HepG2 (cell line): Measurements from ENCODE around the gene PRKACG. TPM values are rescaled to one million over a fixed set of nuclear protein-coding genes. Genes with fewer than 3 reads are reported as not detected.
A peak's percentile ranks its signal among the peaks of the same experiment; 100 is the strongest.

Experiments
- ARNTL ChIP-seq: sonication (generic); formaldehyde crosslinking; IDR thresholded peaks from 2 replicates; pipeline ENCODE4 v1.4.0; 2020; ENCODE audit warnings: mild to moderate bottlenecking, missing genetic modification reagents
- BCL6 ChIP-seq: IDR thresholded peaks from 2 replicates; pipeline ENCODE4 v1.6.1; 2016; ENCODE audit warnings: missing genetic modification reagents, missing compliant biosample characterization
- CC2D1A ChIP-seq: sonication (generic); formaldehyde crosslinking; IDR thresholded peaks from 2 replicates; pipeline ENCODE4 v1.8.1; 2023; ENCODE audit warnings: mild to moderate bottlenecking, missing genetic modification reagents
- CEBPB ChIP-seq: IDR thresholded peaks from 2 replicates; pipeline ENCODE4 v1.6.1; 2011; ENCODE audit warnings: low read depth, low read length, improper control_type of control experiment, borderline replicate concordance
- E2F2 ChIP-seq: sonication (generic); formaldehyde crosslinking; IDR thresholded peaks from 2 replicates; pipeline ENCODE4 v1.4.0; 2020; ENCODE audit warnings: missing genetic modification reagents, borderline replicate concordance
- HHEX ChIP-seq: IDR thresholded peaks from 2 replicates; pipeline ENCODE4 v1.6.1; 2016; ENCODE audit warnings: control low read depth
- HNRNPK ChIP-seq: fragments of 200-400 bp; formaldehyde crosslinking; IDR thresholded peaks from 2 replicates; pipeline ENCODE4 v1.6.1; 2018; ENCODE audit warnings: low read length, low read depth, moderate library complexity, mild to moderate bottlenecking; ENCODE audit not compliant: poor library complexity, severe bottlenecking
- HOXA7 ChIP-seq: sonication (generic); formaldehyde crosslinking; IDR thresholded peaks from 2 replicates; pipeline ENCODE4 v1.8.1; 2022; ENCODE audit warnings: mild to moderate bottlenecking, missing genetic modification reagents, moderate library complexity
- KAT8 ChIP-seq: IDR thresholded peaks from 2 replicates; pipeline ENCODE4 v1.6.1; 2016; ENCODE audit warnings: missing genetic modification reagents, missing compliant biosample characterization
- REST ChIP-seq, 2 experiments: IDR thresholded peaks; 2 replicates each; pipeline ENCODE4 v1.6.1; 2011 to 2012; ENCODE audit warnings: low read length in 2 of 2, borderline replicate concordance in 1 of 2, low read depth in 1 of 2, mild to moderate bottlenecking in 1 of 2, moderate library complexity in 1 of 2
- RXRA ChIP-seq: sonication (generic); formaldehyde crosslinking; IDR thresholded peaks from 2 replicates; pipeline ENCODE4 v1.5.1; 2020; ENCODE audit warnings: missing genetic modification reagents
- SMARCC2 ChIP-seq: fragments of 450-650 bp; IDR thresholded peaks from 2 replicates; pipeline ENCODE4 v1.6.1; 2017; ENCODE audit warnings: antibody characterized with exemption, mild to moderate bottlenecking
- SP4 ChIP-seq: sonication (generic); formaldehyde crosslinking; IDR thresholded peaks from 2 replicates; pipeline ENCODE4 v1.8.1; 2023; ENCODE audit warnings: mild to moderate bottlenecking, missing genetic modification reagents
- TCF7 ChIP-seq: sonication (generic); IDR thresholded peaks from 2 replicates; pipeline ENCODE4 v1.6.1; 2016; ENCODE audit warnings: antibody characterized with exemption, low read depth
- ZBTB26 ChIP-seq: IDR thresholded peaks from 2 replicates; pipeline ENCODE4 v1.6.1; 2016; ENCODE audit warnings: missing compliant biosample characterization, missing genetic modification reagents, borderline replicate concordance
- ZIK1 ChIP-seq: sonication (generic); formaldehyde crosslinking; IDR thresholded peaks from 2 replicates; pipeline ENCODE4 v1.5.0; 2020; ENCODE audit warnings: mild to moderate bottlenecking, low read depth, missing genetic modification reagents, borderline replicate concordance
- ZNF18 ChIP-seq: sonication (generic); formaldehyde crosslinking; IDR thresholded peaks from 2 replicates; pipeline ENCODE4 v1.8.0; 2022; ENCODE audit warnings: mild to moderate bottlenecking, missing genetic modification reagents; ENCODE audit not compliant: insufficient replicate concordance
- ZNF274 ChIP-seq: sonication (generic); formaldehyde crosslinking; IDR thresholded peaks from 2 replicates; pipeline ENCODE4 v1.5.1; 2020; ENCODE audit warnings: mild to moderate bottlenecking, missing genetic modification reagents
- ZNF282 ChIP-seq: fragments of 450-650 bp; IDR thresholded peaks from 2 replicates; pipeline ENCODE4 v1.6.1; 2018; ENCODE audit not compliant: partially characterized antibody
- ZNF30 ChIP-seq: sonication (generic); formaldehyde crosslinking; IDR thresholded peaks from 2 replicates; pipeline ENCODE4 v1.5.0; 2020; ENCODE audit warnings: mild to moderate bottlenecking, missing genetic modification reagents
- ZNF589 ChIP-seq: sonication (generic); formaldehyde crosslinking; conservative IDR thresholded peaks from 2 replicates; pipeline ENCODE4 v1.8.0; 2022; ENCODE audit warnings: mild to moderate bottlenecking, moderate library complexity, missing genetic modification reagents
- ZNF776 ChIP-seq: sonication (generic); formaldehyde crosslinking; IDR thresholded peaks from 2 replicates; pipeline ENCODE4 v1.4.0; 2020; ENCODE audit warnings: mild to moderate bottlenecking, missing genetic modification reagents
- polyA plus RNA-seq, 8 experiments: library from polyadenylated mRNA; depleted of rRNA in 3 of 8; stranded (reverse) in 7 of 8; unstranded in 1 of 8; fragments of >200 nt; fragmentation: Illumina TruSeq in 4 of 8; extraction: Trizol in 4 of 8; gene quantifications; 2 replicates each; pipeline versions ENCODE4 v1.2.1 to v1.2.3, GENCODE V29; 2011 to 2016; ENCODE audit warnings: low read depth in 4 of 8, missing spikeins in 1 of 8, mixed read lengths in 1 of 8; ENCODE audit not compliant: insufficient read depth in 1 of 8
- total RNA-seq, 5 experiments: library from RNA; depleted of rRNA; stranded (reverse); fragments of >200 nt; fragmentation: Illumina TruSeq; extraction: Trizol; gene quantifications; 2 replicates each; pipeline ENCODE4 v1.2.3, GENCODE V29; 2016; ENCODE audit warnings: low read depth in 1 of 5

PRKACG gene
- total and polyA plus RNA-seq, 2 of the 13 experiments (the other 11 are each of a cell fraction or from before 2014, with no cell fraction given), result not detected

- TF ChIP-seq E2F2 (CRISPR knock-in tag), result 0 out of 2 replicates have a peak, but pooled peaks have one; percentile 64
- no peak for TF ChIP-seq ZNF274
- peak in 1 of 2 experiments; percentile 33; a peak in 1 of 4 replicates for TF ChIP-seq REST (IDR thresholded peaks at IDR 0.05; ENCODE audit: borderline replicate concordance in 1 of 2, low read depth in 1 of 2, low read length in 2 of 2)
- TF ChIP-seq SMARCC2, result no peak
- 0 out of 2 replicates have a peak, but pooled peaks have one; percentile 33 for TF ChIP-seq BCL6 (CRISPR knock-in tag)
- no peak for TF ChIP-seq ZBTB26 (CRISPR knock-in tag)
- TF ChIP-seq HHEX (CRISPR knock-in tag), result no peak
- TF ChIP-seq CC2D1A (CRISPR knock-in tag), result no peak
- TF ChIP-seq RXRA (CRISPR knock-in tag), result peak; percentile 65
- no peak for TF ChIP-seq CEBPB
- TF ChIP-seq KAT8 (CRISPR knock-in tag), result peak; percentile 74
- TF ChIP-seq TCF7, result no peak
- no peak for TF ChIP-seq HOXA7 (CRISPR knock-in tag)
- 0 out of 2 replicates have a peak, but pooled peaks have one; percentile 34 for TF ChIP-seq ARNTL (CRISPR knock-in tag)
- no peak for TF ChIP-seq ZNF589 (CRISPR knock-in tag)
- TF ChIP-seq ZNF282, result no peak
- TF ChIP-seq SP4, result no peak
- TF ChIP-seq ZNF776, result peak; percentile 70; the same call in 1 of the 2 replicates
- TF ChIP-seq ZIK1, result peak; percentile 82; the same call in 1 of the 2 replicates
- TF ChIP-seq ZNF18 (CRISPR knock-in tag), result peak; percentile 24
- no peak for TF ChIP-seq ZNF30 (CRISPR knock-in tag)
- no peak for TF ChIP-seq HNRNPK
Measured at GRCh38 chr9:69035438-69036308, 21.8 kb upstream of the PRKACG start, which contains the start of gene FXN (continued).
